NCI-H510A (cell line): Measurements from ENCODE around the gene ARHGAP26.
"Not testable (repeated sequence)": the region's sequence is repeated elsewhere in the genome, so short reads cannot be mapped to it uniquely, and the experiment has no call there.

Experiments used
- DNase-seq: peaks from one replicate; lab custom pipeline; 2025; lab: John Stamatoyannopoulos, UW

The ARHGAP26 gene

GRCh38 chr5:142904416-142904815 is 134.2 kb downstream of the ARHGAP26 start:
- DNase-seq = no peak

GRCh38 chr5:142905348-142905747 is 135.2 kb downstream of the ARHGAP26 start:
- no peak for DNase-seq

- no peak for DNase-seq
These were observed 136.9 kb downstream of the ARHGAP26 start for GRCh38 chr5:142906863-142907671.

- DNase-seq = no peak
These were observed 138.5 kb downstream of the ARHGAP26 start for GRCh38 chr5:142908659-142909058.

- no peak for DNase-seq
These were observed 140.0 kb downstream of the ARHGAP26 start for GRCh38 chr5:142910128-142910527.

- DNase-seq = no peak
These were observed 141.0 kb downstream of the ARHGAP26 start for GRCh38 chr5:142911170-142911569.

- DNase-seq = no peak
These were observed 141.6 kb downstream of the ARHGAP26 start for GRCh38 chr5:142911775-142912174.

- no peak for DNase-seq
These were observed 143.7 kb downstream of the ARHGAP26 start for GRCh38 chr5:142913728-142914338.

GRCh38 chr5:142915038-142915437 is 144.9 kb downstream of the ARHGAP26 start:
- no peak for DNase-seq

GRCh38 chr5:142915813-142916424 is 145.7 kb downstream of the ARHGAP26 start:
- no peak for DNase-seq

GRCh38 chr5:142918959-142919635 is 148.9 kb downstream of the ARHGAP26 start:
- no peak for DNase-seq

GRCh38 chr5:142920849-142921612 is 150.9 kb downstream of the ARHGAP26 start:
- DNase-seq = no peak

GRCh38 chr5:142922223-142922952 is 152.2 kb downstream of the ARHGAP26 start:
- DNase-seq = no peak

GRCh38 chr5:142924135-142924883 is 154.1 kb downstream of the ARHGAP26 start:
- no peak for DNase-seq

GRCh38 chr5:142925795-142926194 is 155.6 kb downstream of the ARHGAP26 start:
- DNase-seq = no peak

- DNase-seq = no peak
These were observed 156.4 kb downstream of the ARHGAP26 start for GRCh38 chr5:142926549-142926948.

- not testable (repeated sequence) for DNase-seq
These were observed 158.8 kb downstream of the ARHGAP26 start for GRCh38 chr5:142928999-142929398.

- no peak for DNase-seq
These were observed 159.4 kb downstream of the ARHGAP26 start for GRCh38 chr5:142929587-142929986.

- no peak for DNase-seq
These were observed 160.4 kb downstream of the ARHGAP26 start for GRCh38 chr5:142930395-142931110.
